HCT116 (cell line): ENCODE data around the gene FYCO1. TPM values are rescaled to one million over a fixed set of nuclear protein-coding genes. Genes with fewer than 3 reads are reported as not detected.

Source experiments
- ATAC-seq: fragments of 200-7000 bp; cut with Tn5 transposase; 2 replicates; pipeline ENCODE4 v1.9.1; 2020; ENCODE audit warnings: mild to moderate bottlenecking, moderate library complexity
- BruUV-seq: library from RNA; stranded (reverse); fragments of 400-500 nt; replicated peaks from 2 replicates; lab custom pipeline; 2021; lab: Mats Ljungman, UMichigan
- CTCF ChIA-PET: fragments of 300-600 bp; sonication (Branson Sonifier 250); formaldehyde crosslinking; loops from one replicate; lab custom pipeline; 2021; ENCODE audit warnings: antibody characterized with exemption; lab: Charles Lee
- POLR2A ChIA-PET: fragments of 300-600, 350-600 bp; sonication (Branson Sonifier 250); formaldehyde crosslinking; loops from one replicate; lab custom pipeline; 2021; ENCODE audit warnings: antibody characterized with exemption; lab: Charles Lee
- RAD21 ChIA-PET, 2 experiments: fragments of 300-600 bp; sonication (Branson Sonifier 250); formaldehyde crosslinking; loops; one replicate each; lab custom pipeline; 2023; ENCODE audit warnings: low total read pairs in 2 of 2; ENCODE audit not compliant: uncharacterized antibody in 2 of 2, unreplicated experiment in 2 of 2, low non-redundant PET in 1 of 2; lab: Charles Lee
- DNase-seq: peaks from one replicate; pipeline ENCODE4 v3.0.0-alpha.2; 2010; ENCODE audit warnings: low read depth, low spot score
- H2AFZ ChIP-seq: fragments of 200-600 bp; shearing (Covaris generic), sonication (generic); 2 replicates; pipeline ENCODE4 v1.6.1; 2017; ENCODE audit warnings: low read depth, mixed run types, mixed read lengths, antibody characterized with exemption, low read length; ENCODE audit not compliant: poor library complexity, severe bottlenecking
- H3K27ac ChIP-seq: 2 replicates; pipeline ENCODE4 v1.5.1; 2012; ENCODE audit warnings: low read depth, low read length
- H3K27me3 ChIP-seq: fragments of 200-600 bp; sonication (generic); 2 replicates; pipeline ENCODE4 v1.6.1; 2016; ENCODE audit warnings: mixed run types, low read length, mixed read lengths; ENCODE audit not compliant: insufficient read depth
- H3K36me3 ChIP-seq, 2 experiments: fragments of 200-500 bp in 1 of 2; fragments of 200-600 bp in 1 of 2; sonication (Bioruptor generic) in 1 of 2; sonication (generic) in 1 of 2; 2 replicates each; pipeline versions ENCODE4 v1.5.1 to v1.6.1; 2014 to 2016; ENCODE audit warnings: low read length in 2 of 2, inconsistent platforms in 1 of 2, mixed read lengths in 1 of 2, mixed run types in 1 of 2; ENCODE audit not compliant: insufficient read depth in 2 of 2, control insufficient read depth in 1 of 2
- H3K4me1 ChIP-seq, 2 experiments: fragments of 200-600 bp in 1 of 2; sonication (generic) in 1 of 2; 2 replicates each; pipeline versions ENCODE4 v1.5.1 to v1.6.1; 2012 to 2017; ENCODE audit warnings: low read length in 2 of 2, inconsistent platforms in 1 of 2, mild to moderate bottlenecking in 1 of 2, mixed read lengths in 1 of 2, mixed run types in 1 of 2, moderate library complexity in 1 of 2; ENCODE audit not compliant: insufficient read depth in 2 of 2, control insufficient read depth in 1 of 2
- H3K4me2 ChIP-seq: fragments of 200-600 bp; sonication (generic); 2 replicates; pipeline ENCODE4 v1.6.1; 2017; ENCODE audit warnings: mixed run types, low read length, mixed read lengths
- H3K4me3 ChIP-seq, 2 experiments: fragments of 200-600 bp in 1 of 2; sonication (generic) in 1 of 2; replicated peaks in 1 of 2; 2 replicates each; pipeline ENCODE4 v1.5.1; 2011 to 2016; ENCODE audit warnings: low read length in 2 of 2, control low read depth in 1 of 2, low read depth in 1 of 2, mild to moderate bottlenecking in 1 of 2, mixed read lengths in 1 of 2, mixed run types in 1 of 2
- H3K79me2 ChIP-seq: fragments of 200-600 bp; sonication (generic); 2 replicates; pipeline ENCODE4 v1.6.1; 2017; ENCODE audit warnings: mild to moderate bottlenecking, mixed run types, low read length, moderate library complexity, mixed read lengths; ENCODE audit not compliant: insufficient read depth
- H3K9ac ChIP-seq: fragments of 200-600 bp; sonication (generic); 2 replicates; pipeline ENCODE4 v1.6.1; 2016; ENCODE audit warnings: low read length, mixed read lengths
- H3K9me2 ChIP-seq: fragments of 200-600 bp; sonication (generic), shearing (Covaris generic); 2 replicates; pipeline ENCODE4 v1.6.1; 2017; ENCODE audit warnings: mixed run types, mild to moderate bottlenecking, moderate library complexity; ENCODE audit not compliant: insufficient read depth
- H3K9me3 ChIP-seq, 2 experiments: fragments of 200-500 bp in 1 of 2; fragments of 200-600 bp in 1 of 2; sonication (Bioruptor generic) in 1 of 2; sonication (generic) in 1 of 2; 2 replicates each; pipeline ENCODE4 v1.6.1; 2014 to 2017; ENCODE audit warnings: low read length in 2 of 2, mixed read lengths in 2 of 2, inconsistent platforms in 1 of 2, low read depth in 1 of 2, mild to moderate bottlenecking in 1 of 2, mixed run types in 1 of 2, moderate library complexity in 1 of 2; ENCODE audit not compliant: control insufficient read depth in 1 of 2, insufficient read depth in 1 of 2
- H4K20me1 ChIP-seq: fragments of 200-600 bp; sonication (generic), shearing (Covaris generic); 2 replicates; pipeline ENCODE4 v1.6.1; 2017; ENCODE audit warnings: mixed run types, mild to moderate bottlenecking, moderate library complexity; ENCODE audit not compliant: insufficient read depth
- ATF3 ChIP-seq: IDR thresholded peaks from 2 replicates; pipeline ENCODE4 v1.6.1; 2012
- CBX3 ChIP-seq: IDR thresholded peaks from 2 replicates; pipeline ENCODE4 v1.6.1; 2012; ENCODE audit warnings: low read depth
- CEBPB ChIP-seq: IDR thresholded peaks from 2 replicates; pipeline ENCODE4 v1.6.1; 2012; ENCODE audit warnings: low read depth
- CTCF ChIP-seq, 3 experiments: fragments of 200-600 bp in 1 of 3; sonication (generic) in 1 of 3; IDR thresholded peaks in 2 of 3; conservative IDR thresholded peaks in 1 of 3; 2 replicates each; pipeline ENCODE4 v1.5.1; 2012 to 2017; ENCODE audit warnings: low read depth in 2 of 3, low read length in 2 of 3, antibody characterized with exemption in 1 of 3, borderline replicate concordance in 1 of 3, control low read depth in 1 of 3, mild to moderate bottlenecking in 1 of 3, mixed read lengths in 1 of 3, mixed run types in 1 of 3, moderate library complexity in 1 of 3; ENCODE audit not compliant: insufficient read depth in 1 of 3
- EGR1 ChIP-seq: IDR thresholded peaks from 2 replicates; pipeline ENCODE4 v1.6.1; 2012; ENCODE audit warnings: low read depth
- ELF1 ChIP-seq: IDR thresholded peaks from 2 replicates; pipeline ENCODE4 v1.6.1; 2012; ENCODE audit warnings: low read depth, borderline replicate concordance
- EZH2 ChIP-seq: fragments of 200-600 bp; sonication (generic); IDR thresholded peaks from 2 replicates; pipeline ENCODE4 v1.6.1; 2017; ENCODE audit warnings: antibody characterized with exemption, mixed run types
- EZH2phosphoT487 ChIP-seq: fragments of 200-600 bp; IDR thresholded peaks from 2 replicates; pipeline ENCODE4 v1.6.1; 2018; ENCODE audit warnings: antibody characterized with exemption, borderline replicate concordance
- FOSL1 ChIP-seq: IDR thresholded peaks from 2 replicates; pipeline ENCODE4 v1.6.1; 2012; ENCODE audit warnings: low read depth
- MAX ChIP-seq: IDR thresholded peaks from 2 replicates; pipeline ENCODE4 v1.6.1; 2012
- POLR2A ChIP-seq: IDR thresholded peaks from 2 replicates; pipeline ENCODE4 v1.7.0; 2011; ENCODE audit warnings: borderline replicate concordance; ENCODE audit not compliant: insufficient read depth, insufficient read length; ENCODE audit errors: extremely low read depth
- POLR2AphosphoS5 ChIP-seq: IDR thresholded peaks from 2 replicates; pipeline ENCODE4 v1.6.1; 2011; ENCODE audit warnings: mild to moderate bottlenecking, low read depth, low read length, moderate library complexity
- RAD21 ChIP-seq: IDR thresholded peaks from 2 replicates; pipeline ENCODE4 v1.6.1; 2012; ENCODE audit warnings: low read depth, mild to moderate bottlenecking
- REST ChIP-seq: IDR thresholded peaks from 2 replicates; pipeline ENCODE4 v1.6.1; 2012; ENCODE audit warnings: low read depth
- SIN3A ChIP-seq: IDR thresholded peaks from 2 replicates; pipeline ENCODE4 v1.6.1; 2012; ENCODE audit warnings: low read depth
- SP1 ChIP-seq: IDR thresholded peaks from 2 replicates; pipeline ENCODE4 v1.6.1; 2012; ENCODE audit warnings: low read depth
- SRF ChIP-seq: IDR thresholded peaks from 2 replicates; pipeline ENCODE4 v1.6.1; 2012; ENCODE audit warnings: low read depth
- TCF7L2 ChIP-seq: IDR thresholded peaks from 2 replicates; pipeline ENCODE4 v1.7.0; 2011; ENCODE audit warnings: borderline replicate concordance, inconsistent platforms; ENCODE audit not compliant: insufficient read depth, insufficient read length; ENCODE audit errors: extremely low read depth
- ZNF274 ChIP-seq: fragments of 200-500 bp; sonication (Bioruptor generic); IDR thresholded peaks from 2 replicates; pipeline ENCODE4 v1.6.1; 2014; ENCODE audit warnings: mild to moderate bottlenecking, low read depth, low read length, inconsistent platforms
- intact Hi-C: fragments of 100-400 bp; cut with micrococcal nuclease; formaldehyde crosslinking; loops from 2 replicates; pipeline ENCODE4 v1.10.0; 2022
- total RNA-seq: library from RNA; stranded (reverse); gene quantifications from one replicate; pipeline ENCODE4 v1.2.1, GENCODE V29; 2021; ENCODE audit not compliant: unreplicated experiment

FYCO1 gene
- total RNA-seq, 1 experiment from 2014 or later: 15.8 TPM

- H3K36me3 ChIP-seq: peaks cover 7 to 11% of the 10 kb centered on the region in 2 experiments; a peak in 3 of 4 replicates
- no peak for ATAC-seq
- no TSS peak for BruUV-seq
Measured at GRCh38 chr3:45937206-45938042, 58.2 kb downstream of the FYCO1 start.

More at GRCh38 chr3:45937206-45938042, 58.2 kb downstream of the FYCO1 start:
- Histone ChIP-seq H3K27me3 (no peaks in the 10 kb centered on the region), H3K9me2 (no peaks in the 10 kb centered on the region), H3K79me2 (no peaks in the 10 kb centered on the region), H3K4me2 (no peak overlapping the region), H4K20me1 (no peaks in the 10 kb centered on the region), H3K4me3 (no peak overlapping the region), H3K27ac (no peak overlapping the region), H3K9ac (no peak overlapping the region), H3K4me1 (peaks cover 0 to 6% of the 10 kb centered on the region in 2 experiments; a peak in 1 of 4 replicates), H2AFZ (no peak overlapping the region)
- ChIA-PET CTCF (interaction anchor here (1.5 to 2.2 kb wide), 2 partner anchors 142 to 143 kb away, joined by 6 to 8 read pairs; no protein-coding TSS in a partner anchor), RAD21 (no interaction called here)
- no peak for DNase-seq
- intact Hi-C loops: loop anchor here (1.0 to 10.0 kb wide), 3 partner anchors 141 to 620 kb away; no protein-coding TSS in a partner anchor
- no peak for TF ChIP-seq SRF
- no peak for TF ChIP-seq EZH2
- TF ChIP-seq RAD21: no peak
- TF ChIP-seq ZNF274: no peak
- TF ChIP-seq CTCF (IDR thresholded peaks at IDR 0.05 in 2 of 3, conservative IDR thresholded peaks at IDR 0.05 in 1 of 3; ENCODE audit: borderline replicate concordance in 1 of 3, insufficient read depth in 1 of 3, low read depth in 2 of 3, low read length in 2 of 3): no peak
- no peak for TF ChIP-seq CBX3
- TF ChIP-seq POLR2A: no peak
- TF ChIP-seq EZH2phosphoT487: no peak
- no peak for TF ChIP-seq CEBPB
- no peak for TF ChIP-seq POLR2AphosphoS5
- no peak for TF ChIP-seq ATF3
- TF ChIP-seq FOSL1: no peak
- TF ChIP-seq REST: no peak
- no peak for TF ChIP-seq SIN3A
- TF ChIP-seq ELF1: no peak
- TF ChIP-seq SP1: no peak
- TF ChIP-seq TCF7L2: no peak
- TF ChIP-seq MAX: no peak
- TF ChIP-seq EGR1: no peak
- TF ChIP-seq, all 23 proteins: peak for 0
- POLR2A ChIA-PET: no interaction called here
- H3K9me3 ChIP-seq: no peaks in the 10 kb centered on the region
